PC-3 (cell line): ENCODE results near the gene PPP1R9B.

ENCODE experiments used
- EZH2 ChIP-seq: fragments of 300-600 bp; sonication (generic); IDR thresholded peaks from one replicate; pipeline ENCODE4 v1.6.1; 2017; ENCODE audit warnings: antibody characterized with exemption, mild to moderate bottlenecking, low read length; ENCODE audit not compliant: unreplicated experiment
- EZH2phosphoT487 ChIP-seq: fragments of 300-600 bp; sonication (generic); IDR thresholded peaks from 2 replicates; pipeline ENCODE4 v1.6.1; 2018; ENCODE audit warnings: mild to moderate bottlenecking, antibody characterized with exemption, low read length, borderline replicate concordance
- TF ChIP-seq, protein P1 (sequence below): fragments of 300-600 bp; sonication (generic); conservative IDR thresholded peaks from 2 replicates; pipeline ENCODE4 v1.5.1; 2017; ENCODE audit warnings: antibody characterized with exemption, low read depth, mild to moderate bottlenecking, low read length

DNA sequence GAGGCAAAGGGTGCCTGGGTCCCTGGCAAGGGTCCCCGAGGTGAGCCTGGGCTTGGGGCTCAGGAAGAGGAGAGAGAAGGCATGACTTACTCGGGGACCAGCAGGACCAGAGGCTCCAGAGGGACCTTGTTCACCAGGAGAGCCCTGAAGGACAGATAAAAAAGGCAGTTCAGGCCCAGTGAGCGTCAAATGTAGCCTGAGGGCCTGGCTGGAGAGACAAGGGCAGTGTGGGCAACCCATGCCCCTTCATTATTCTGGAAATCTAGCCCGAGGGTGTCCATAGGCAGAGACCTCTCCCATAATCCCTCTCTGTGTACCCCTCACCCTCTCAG, 36.9 kb upstream of the PPP1R9B start:
- TF ChIP-seq, protein P1, sequence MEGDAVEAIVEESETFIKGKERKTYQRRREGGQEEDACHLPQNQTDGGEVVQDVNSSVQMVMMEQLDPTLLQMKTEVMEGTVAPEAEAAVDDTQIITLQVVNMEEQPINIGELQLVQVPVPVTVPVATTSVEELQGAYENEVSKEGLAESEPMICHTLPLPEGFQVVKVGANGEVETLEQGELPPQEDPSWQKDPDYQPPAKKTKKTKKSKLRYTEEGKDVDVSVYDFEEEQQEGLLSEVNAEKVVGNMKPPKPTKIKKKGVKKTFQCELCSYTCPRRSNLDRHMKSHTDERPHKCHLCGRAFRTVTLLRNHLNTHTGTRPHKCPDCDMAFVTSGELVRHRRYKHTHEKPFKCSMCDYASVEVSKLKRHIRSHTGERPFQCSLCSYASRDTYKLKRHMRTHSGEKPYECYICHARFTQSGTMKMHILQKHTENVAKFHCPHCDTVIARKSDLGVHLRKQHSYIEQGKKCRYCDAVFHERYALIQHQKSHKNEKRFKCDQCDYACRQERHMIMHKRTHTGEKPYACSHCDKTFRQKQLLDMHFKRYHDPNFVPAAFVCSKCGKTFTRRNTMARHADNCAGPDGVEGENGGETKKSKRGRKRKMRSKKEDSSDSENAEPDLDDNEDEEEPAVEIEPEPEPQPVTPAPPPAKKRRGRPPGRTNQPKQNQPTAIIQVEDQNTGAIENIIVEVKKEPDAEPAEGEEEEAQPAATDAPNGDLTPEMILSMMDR: no peak
- TF ChIP-seq EZH2phosphoT487: no peak
- no peak for TF ChIP-seq EZH2
